DMS79 treated with DMSO at 0.1 percent for 48 hours (cell line): ENCODE results near the gene DMAC2.
A peak's percentile ranks its signal among the peaks of the same experiment; 100 is the strongest.
"Not testable (repeated sequence)": the region's sequence is repeated elsewhere in the genome, so short reads cannot be mapped to it uniquely, and the experiment has no call there.

Experiments used
- DNase-seq: peaks from one replicate; lab custom pipeline; 2025; lab: John Stamatoyannopoulos, UW

Gene DMAC2

DNA sequence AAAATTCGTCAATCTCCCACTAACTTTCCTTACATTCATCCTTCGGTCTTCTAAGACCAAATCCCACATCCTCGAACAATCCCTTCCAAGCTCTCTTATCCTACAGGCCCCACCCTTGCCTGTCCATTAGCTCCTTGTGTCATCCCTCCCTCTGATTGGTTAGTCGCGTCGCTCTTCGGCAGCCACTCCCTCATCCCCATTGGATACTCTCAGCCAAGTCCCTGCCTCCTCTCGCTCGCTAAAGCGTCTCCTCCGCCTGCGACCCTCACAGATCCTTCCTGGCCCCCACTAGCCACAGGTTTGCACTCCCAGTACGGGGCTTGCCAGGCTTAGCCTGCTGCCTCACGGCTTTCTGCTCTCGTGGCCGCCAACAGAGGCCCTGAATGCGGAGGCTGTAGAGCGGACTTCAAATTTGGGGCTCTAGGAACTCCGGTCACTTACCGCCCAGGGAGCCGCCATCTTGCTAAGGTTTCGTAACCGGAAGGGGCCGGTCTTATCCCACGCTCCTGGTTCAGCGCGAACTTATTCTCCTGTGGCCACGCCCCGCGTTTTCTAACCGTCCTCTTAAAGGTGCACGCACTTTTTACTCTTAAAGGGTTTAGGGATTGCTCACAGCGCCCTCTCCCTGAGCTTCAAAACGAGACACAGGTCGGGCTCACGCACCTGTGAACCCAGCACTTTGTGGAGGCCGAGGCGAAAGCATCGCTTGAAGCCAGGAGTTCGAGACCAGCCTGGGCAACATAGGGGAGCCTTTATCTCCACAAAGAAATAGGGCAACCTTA lies at the start of gene DMAC2:
Gene DMAC2 (minus strand): TSS at position 472 of the 782 bp plus-strand sequence. CDS start 13 bp downstream, at position 459.
- peak; percentile 98 for DNase-seq

DNA sequence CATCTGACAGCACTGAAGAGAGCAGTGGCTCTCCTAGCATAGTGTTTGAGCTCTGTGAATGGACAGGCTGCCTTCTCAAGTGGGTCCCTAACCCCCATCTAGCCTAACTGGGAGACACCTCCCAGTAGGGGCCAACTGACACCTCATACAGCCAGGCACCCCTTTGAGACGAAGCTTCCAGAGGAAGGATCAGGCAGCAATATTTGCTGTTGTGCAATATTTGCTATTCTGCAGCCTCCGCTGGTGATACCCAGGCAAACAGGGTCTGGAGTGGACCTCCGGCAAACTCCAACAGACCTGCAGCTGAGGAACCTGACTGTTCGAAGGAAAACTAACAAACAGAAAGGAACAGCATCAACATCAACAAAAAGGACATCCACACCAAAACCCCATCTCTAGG lies 47.2 kb upstream of the DMAC2 start:
- not testable (repeated sequence) for DNase-seq

DNA sequence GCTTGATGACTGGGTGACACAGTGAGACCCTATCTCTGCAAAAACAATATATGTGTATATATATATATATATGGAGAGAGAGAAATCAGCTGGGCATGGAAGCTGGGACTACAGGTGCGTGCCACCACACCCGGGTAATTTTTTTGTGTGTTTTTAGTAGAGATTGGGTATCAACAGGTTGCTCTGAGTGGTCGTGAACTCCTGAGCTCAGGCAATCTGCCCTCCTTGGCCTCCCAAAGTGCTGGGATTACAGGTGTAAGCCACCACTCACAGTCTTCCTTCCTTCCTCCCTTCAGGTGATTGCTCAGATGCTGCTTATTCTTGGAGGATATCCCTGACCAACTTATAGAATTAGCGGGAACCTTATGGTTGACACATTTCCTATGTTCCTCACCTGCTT lies 45.1 kb upstream of the DMAC2 start:
- no peak for DNase-seq

DNA sequence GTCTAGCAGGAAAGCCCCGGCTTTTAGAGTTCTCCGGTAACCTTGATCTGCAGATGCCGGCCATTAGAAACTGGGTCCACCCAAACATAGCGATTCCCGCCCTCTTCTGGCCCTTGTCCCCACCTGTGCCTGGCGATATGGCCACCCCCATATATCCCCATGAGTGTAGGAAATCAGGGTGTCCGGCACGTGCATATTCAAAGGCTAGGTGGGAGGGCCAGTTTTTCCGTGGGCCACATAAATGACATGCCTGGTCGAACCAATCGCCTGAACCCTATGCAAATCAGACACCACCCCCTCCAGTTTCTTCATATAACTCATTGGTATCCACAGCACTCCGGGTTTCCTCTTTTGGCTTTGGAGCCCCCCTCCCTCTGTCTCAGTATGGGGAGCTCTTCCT lies 40.6 kb upstream of the DMAC2 start:
- no peak for DNase-seq

DNA sequence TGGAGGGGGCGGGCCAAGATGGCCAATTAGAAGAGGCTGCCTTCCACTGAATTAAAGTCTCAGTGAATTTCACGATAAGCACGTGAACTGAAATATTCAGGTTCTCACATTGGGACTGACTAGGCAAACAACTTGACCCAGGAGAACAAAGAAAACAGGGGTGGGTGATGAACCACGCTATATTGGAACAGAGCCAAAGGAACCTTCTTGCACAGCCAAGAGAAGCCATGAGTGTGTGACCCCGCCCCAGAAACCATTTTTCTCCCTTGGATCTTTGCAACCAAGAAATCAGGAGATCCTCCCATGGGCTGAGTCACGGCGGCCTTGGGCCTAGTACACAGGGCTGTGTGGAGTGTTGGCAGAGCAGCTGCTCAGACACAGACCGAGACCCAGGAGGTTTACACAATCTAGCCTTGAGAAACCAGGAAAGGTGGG lies 40.1 kb upstream of the DMAC2 start:
- DNase-seq: no peak

DNA sequence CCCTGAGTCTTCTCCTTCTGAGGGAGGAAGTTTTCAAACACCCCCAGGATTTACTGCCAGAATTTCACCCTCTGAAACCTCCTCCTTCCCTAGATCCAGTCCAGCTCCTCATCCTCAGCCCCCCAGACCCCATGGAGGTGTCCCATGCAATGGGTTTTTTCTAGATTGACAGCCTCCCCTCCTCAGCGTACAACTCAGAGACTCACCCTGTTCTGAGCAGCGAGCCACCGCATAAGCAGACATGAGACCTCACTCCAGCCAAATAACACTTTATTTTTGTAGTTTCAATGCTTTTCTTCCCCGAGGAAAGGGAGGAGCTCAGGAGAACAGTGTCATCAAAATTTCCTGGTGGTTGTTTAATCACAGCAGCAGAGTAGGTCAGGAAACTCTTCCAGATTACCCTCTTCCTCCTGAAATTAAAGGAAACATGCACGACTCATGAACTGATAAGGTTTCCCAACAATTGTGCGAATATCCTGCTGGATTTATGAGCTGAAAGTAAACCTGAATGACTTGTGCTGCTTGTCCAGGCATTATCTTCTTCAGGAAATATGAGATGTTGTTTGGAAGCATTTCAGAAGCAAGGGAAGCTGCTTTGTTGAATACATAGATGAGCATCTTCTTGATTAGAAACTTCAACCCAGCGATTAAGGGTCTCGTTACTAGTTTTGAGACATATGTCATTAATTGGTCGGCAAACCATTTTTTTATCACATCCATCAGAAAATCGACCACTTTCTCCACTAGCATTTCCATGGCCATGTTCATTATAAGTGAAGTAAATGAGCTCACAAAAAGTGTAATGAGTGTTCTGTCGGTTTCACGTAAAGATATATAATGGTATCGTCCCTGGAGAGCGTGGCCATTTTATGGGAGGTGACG lies 39.4 kb upstream of the DMAC2 start:
- no peak for DNase-seq

DNA sequence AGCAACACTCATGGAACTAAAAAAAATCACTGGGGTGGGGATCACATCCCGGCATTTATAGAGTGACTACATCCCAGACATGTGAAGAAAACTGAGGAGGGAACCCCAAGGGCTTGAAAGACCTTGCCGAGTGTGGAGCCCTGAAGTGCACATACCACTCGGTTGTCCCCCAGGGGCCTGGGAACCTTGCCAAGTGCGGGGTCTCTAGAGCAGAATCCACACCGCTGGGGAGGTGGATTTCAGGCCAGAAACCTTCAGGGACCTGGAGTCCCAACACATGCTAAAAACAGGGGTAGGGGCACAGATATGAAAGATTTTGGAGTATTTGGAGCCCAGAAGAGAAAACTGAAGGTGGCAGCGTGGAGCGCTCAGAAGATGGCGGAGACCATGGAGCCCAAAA lies 38.5 kb upstream of the DMAC2 start:
- no peak for DNase-seq

DNA sequence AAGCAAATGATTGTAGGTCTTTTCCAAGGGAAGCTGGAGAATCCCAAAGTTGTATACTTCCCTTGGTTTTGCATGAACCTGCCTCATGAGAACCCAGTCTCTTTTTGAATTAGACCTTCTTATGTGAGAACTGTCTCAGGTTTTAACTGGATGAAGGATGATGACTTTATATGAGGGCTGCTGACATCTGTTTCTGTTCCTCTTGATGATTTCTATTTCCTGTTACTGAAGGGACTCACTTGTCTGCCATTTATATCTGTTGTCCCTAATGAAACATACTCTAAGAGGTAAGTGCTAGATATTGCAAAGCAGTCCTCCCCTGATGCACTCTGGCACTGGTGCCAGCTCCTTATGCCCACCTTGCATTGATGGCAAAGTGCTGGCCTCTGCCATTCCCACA lies 36.9 kb upstream of the DMAC2 start:
- DNase-seq: no peak

DNA sequence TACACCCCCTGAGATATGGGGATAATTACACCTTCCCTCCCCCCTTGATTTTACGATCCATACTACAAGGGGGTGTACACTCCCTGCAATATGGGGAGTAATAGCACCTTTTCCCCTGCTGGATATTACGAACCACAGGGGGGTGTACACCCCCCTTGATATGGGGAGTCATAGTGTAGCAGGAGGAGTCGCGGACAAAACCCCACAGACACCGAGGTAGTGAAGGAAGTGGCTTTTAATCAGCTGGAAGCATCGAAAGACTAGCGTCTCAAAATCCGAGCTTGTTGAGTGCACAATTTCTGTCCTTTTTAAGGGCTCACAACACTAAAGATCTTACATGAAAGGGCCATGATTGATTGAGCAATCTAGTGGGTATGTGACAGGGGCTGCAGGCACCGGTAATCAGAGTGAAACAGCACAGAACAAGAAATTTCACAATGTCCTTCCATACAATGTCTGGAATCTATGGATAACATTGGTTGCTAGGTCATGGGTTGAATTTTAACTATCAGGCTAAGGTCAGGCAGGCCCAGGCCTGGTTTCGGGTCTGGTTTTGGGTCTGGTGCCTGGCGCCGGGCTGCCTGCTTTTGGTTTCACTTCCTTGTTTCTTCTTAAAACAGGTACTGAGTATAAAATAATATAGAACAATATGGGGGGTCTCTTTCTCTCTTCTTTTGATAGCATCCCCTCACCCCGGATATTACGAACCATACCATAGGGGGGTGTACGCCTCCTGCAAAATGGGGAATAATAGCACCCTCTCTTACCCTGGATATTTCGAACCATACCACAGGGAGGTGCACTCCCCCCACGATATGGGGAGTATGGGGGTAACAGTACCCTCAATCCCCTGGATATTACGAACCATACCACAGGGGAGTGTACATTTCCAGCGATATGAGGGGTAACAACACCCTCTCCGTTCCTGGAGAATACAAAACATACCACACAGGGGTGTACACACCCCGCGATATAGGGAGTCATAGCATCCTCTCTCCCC lies 23.8 kb upstream of the DMAC2 start:
- DNase-seq: not testable (repeated sequence)

DNA sequence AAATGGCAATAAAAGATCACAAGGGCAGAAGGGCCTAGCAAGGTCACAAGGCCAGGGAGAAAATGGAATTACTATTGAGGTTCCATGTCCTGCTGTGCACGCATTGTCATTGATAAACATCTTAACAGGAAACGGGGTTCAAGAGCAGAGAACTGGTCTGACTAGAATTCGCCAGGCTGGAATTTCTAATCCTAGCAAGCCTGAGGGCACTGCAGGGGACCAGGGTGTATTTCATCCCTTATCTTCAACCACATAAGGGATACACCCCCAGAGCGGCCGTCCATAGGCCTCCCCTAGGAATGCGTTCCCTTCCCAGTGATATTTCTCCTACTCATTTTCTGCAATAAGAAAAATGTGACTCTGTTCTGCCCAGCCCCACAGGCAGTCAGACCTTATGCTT lies 22.8 kb upstream of the DMAC2 start:
- no peak for DNase-seq

DNA sequence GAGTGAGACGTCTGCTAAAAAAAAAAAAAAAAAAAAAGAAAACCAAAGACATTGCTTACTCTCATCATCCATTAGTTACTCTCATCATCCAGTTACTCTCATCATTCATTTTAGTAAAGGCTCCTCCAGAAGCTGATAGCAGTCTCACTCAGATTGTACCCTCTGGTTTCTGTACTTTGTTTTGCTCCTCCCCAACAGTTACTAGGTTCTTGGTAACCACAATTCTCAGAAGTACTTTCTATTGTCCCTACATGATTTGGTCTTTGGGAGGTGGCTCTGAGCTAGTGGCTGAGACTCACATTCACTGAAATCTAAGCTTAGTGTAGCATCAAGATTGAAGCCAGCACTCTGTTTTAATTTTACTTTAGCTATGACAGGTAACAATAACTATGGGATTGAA lies 17.5 kb upstream of the DMAC2 start:
- no peak for DNase-seq

DNA sequence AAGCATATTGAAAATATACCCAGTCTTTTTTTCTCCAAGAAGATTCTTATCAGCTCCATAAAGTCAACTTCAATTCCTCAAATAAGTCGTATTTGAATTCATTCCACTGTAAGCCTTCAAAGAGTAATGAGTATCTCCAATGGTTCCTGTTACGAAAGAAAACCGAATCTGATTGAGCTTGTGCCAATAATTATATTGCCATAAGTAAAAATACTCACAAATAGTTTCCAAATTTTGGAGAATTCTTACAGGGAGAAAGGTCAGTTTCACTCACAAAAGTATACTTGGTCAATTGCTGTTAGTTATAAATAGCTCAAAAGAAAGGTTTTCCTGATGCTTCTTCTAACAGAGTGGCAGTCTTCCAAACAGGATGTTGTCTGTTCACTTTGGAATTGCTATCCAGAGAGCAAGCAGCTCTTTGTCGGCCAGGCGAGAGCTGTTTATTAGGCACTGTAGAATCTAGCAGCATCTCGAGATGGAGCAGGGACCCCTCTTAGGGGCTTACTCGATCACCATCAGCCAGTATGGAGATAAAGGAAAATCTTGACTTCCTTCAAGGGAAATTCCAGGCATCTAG lies 16.7 kb upstream of the DMAC2 start:
- DNase-seq: no peak

DNA sequence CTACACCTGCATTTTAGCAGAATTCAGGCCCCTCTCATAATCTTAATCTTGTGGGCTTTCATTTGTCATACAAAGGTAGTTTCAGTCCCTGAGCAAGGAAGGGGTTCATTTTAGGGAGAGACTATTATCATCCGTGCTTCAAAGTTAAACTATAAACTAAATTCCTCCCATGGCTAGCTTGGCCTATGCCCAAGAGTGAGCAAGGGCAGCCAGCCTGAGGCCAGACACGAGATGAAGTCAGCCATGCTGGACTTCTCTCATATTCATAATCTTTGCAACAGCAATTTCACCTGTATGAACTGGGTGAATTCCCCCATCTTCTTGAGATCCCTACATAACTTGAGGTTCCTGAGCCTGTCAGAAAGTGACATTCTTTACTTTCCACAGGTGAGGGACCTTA lies 16.2 kb upstream of the DMAC2 start:
- DNase-seq: no peak

DNA sequence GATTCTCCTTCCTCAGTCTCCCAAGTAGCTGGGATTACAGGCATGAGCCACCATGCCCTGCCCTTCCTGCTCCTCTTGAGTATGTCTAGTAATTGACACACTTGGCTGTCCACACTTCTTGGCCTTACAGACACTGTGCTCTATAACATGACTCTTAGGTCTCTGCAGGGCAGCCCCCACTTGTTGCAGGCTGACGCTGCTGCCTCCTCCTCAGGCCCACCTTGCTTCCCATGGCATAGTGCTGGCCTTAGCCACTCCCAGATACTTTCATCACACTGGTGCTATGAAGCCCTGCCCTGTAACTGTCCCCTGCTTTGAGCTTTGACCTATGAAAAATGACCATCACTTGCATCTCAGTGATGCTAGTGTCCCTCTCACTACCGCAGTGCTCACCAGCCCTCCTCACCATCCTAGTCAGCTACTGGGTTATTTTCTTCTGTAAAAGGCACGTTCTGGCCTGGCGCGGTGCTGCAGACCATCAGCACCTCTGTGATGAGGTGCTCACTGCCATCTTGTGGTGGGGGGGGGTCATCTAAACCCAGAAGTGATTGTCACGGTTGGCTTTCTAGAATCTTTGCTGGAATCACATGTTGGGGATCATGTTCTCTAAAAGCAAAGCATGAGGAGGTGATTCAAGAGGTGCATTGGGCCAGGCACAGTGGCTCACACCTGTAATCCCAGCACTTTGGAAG lies 13.0 kb upstream of the DMAC2 start:
- no peak for DNase-seq

DNA sequence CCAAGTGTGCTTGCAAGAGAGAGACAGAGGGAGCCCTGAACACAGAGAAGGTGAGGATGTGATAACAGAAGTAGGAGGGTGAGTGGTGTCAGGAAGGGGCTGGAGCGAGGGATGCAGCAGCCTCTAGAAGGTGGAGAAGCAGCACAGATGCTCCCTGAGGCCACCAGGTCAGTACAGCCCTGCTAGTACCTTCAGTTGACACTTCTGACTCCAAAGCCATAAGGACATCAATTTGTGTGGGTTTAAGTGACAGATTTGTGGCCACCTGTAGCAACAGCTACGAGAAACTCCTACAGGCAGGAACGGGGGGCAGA lies 10.1 kb upstream of the DMAC2 start:
- DNase-seq: no peak

DNA sequence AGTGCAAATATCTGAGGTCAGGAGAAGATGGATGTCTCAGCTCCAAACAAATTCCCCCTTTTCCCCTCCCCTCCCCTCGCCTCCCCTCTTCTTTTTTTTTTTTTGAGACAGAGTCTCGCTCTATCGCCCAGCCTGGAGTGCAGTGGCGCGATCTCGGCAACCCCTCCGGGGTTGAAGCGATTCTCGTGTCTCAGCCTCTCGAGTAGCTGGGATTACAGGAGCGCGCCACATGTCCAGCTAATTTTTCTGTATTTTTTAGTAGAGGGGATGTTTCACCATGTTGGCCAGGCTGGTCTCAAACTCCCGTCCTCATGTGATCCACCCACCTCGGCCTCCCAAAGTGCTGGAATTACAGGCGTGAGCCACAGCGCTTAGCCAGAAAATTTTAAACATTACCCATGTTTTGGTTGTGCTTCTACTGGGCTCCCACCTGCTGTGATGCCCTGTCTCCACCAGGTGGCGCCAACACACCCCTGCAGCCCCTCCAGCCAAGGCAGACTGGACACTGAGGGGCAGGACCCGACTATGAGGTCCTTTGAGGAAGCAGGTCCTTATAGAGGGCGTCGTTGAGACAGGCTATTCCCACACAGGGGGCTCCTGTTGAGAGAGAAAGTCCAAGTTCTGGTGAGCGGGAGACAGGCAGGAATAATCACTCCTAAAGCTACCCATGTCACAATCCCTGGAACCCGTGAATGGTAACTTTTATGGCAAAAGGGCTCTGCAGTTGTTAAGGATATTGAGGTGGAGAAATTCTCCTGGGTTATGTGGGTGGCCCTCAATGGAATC lies 9.6 kb upstream of the DMAC2 start:
- peak; percentile 50 for DNase-seq

DNA sequence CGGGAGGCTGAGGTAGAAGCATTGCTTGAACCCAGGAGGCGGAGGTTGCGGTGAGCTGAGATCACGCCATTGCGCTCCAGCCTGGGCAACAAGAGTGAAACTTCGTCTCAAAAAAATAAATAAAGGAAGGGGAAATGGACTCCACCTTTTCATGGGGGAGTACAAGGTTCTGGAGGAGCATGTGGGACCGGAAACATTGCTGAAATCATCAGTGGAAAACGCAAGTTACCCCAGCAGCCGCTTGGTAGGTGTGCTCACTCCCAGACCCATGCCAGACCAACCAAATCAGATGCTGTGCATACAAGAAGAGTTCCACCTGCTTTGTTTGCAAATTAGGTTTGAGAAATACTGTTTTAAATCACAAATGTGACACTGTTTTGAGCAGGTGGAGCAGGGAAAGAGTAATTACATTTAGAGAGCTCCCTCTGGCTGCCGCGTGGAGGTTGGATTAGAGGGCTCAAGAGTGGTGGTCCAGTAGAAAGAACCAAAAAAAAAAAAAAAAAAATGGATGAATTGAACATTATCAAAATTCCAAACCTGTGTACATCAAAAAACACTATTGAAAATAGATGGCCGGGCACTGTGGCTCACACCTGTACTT lies 8.1 kb upstream of the DMAC2 start:
- DNase-seq: no peak

DNA sequence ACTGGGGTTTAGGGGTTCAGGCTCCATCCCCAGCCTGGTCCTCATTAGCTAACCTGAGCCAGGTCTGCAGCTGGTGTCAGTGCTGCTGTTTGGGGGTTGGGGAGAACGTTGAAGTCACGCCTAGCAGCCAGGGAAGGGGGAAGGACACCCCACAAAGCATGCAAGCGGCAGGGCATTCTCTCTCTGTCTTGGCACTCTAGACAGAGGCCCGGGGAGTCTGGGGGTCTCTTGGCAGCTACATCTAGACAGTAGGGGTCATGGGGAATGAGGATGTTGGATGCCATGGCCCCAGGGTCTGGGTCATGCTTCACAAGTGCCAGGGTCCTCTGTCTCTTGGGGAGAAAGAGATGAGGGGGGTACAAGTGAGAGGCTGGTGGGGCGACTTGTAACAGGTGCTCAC lies 5.9 kb upstream of the DMAC2 start:
- DNase-seq: no peak

DNA sequence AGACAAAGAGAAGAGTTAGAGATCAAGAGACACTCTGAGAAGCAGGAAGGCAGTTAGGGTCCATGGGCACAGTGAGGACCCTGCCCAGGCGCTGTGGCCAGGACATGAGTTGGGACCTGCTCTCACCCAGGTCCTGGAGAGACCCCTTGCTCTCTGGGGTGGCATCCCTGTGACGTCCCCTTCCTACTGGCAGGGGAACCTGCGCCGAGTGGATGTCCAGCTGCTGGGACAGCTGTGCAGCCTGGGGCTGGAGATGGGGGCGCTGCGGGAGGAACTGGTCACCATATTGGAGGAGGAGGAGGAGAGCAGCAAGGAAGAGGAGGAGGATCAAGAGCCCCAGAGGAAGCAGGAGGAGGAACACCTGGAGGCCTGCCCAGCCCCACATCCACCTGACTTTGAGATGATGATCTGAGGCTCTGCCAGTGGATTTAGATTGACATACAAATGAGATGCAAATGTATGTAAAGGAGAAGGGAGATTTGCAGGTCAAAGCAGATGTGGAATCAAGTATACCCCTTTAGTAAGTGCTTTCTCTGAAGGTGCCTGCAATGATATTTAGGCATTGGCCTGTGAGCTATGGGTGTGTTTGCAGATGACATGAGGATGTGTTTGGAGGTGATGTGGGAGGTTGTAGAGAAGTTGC lies 4.2 kb upstream of the DMAC2 start:
- DNase-seq: no peak
